ENCODE data around the gene CSNK1G1.

GRCh38 chr15:64213646-64214045, 142.3 kb downstream of the CSNK1G1 start:
- TF ChIP-seq, protein P1, sequence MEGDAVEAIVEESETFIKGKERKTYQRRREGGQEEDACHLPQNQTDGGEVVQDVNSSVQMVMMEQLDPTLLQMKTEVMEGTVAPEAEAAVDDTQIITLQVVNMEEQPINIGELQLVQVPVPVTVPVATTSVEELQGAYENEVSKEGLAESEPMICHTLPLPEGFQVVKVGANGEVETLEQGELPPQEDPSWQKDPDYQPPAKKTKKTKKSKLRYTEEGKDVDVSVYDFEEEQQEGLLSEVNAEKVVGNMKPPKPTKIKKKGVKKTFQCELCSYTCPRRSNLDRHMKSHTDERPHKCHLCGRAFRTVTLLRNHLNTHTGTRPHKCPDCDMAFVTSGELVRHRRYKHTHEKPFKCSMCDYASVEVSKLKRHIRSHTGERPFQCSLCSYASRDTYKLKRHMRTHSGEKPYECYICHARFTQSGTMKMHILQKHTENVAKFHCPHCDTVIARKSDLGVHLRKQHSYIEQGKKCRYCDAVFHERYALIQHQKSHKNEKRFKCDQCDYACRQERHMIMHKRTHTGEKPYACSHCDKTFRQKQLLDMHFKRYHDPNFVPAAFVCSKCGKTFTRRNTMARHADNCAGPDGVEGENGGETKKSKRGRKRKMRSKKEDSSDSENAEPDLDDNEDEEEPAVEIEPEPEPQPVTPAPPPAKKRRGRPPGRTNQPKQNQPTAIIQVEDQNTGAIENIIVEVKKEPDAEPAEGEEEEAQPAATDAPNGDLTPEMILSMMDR (IDR thresholded peaks at IDR 0.05; ENCODE audit: poor library complexity, severe bottlenecking): no peak
- TF ChIP-seq REST (IDR thresholded peaks at IDR 0.05; ENCODE audit: borderline replicate concordance) (no peak), EZH2 (IDR thresholded peaks at IDR 0.05; ENCODE audit: borderline replicate concordance, insufficient read depth, low read length, poor library complexity, severe bottlenecking) (no peak), EP300 (conservative IDR thresholded peaks at IDR 0.05; ENCODE audit: poor library complexity, severe bottlenecking) (no peak), MXI1 (conservative IDR thresholded peaks at IDR 0.05; ENCODE audit: poor library complexity, severe bottlenecking) (no peak), TAF1 (IDR thresholded peaks at IDR 0.05; ENCODE audit: low read depth) (no peak), POLR2AphosphoS5 (IDR thresholded peaks at IDR 0.05) (no peak), SMC3 (conservative IDR thresholded peaks at IDR 0.05; ENCODE audit: poor library complexity) (no peak)
